Measurements from ENCODE around the gene EXOC3L2. TPM values are rescaled to one million over a fixed set of nuclear protein-coding genes. Genes with fewer than 3 reads are reported as not detected.

EXOC3L2 gene
- polyA plus RNA-seq, 1 of the 3 experiments (the other 2 are of a cell fraction) = 0.02 TPM

DNA sequence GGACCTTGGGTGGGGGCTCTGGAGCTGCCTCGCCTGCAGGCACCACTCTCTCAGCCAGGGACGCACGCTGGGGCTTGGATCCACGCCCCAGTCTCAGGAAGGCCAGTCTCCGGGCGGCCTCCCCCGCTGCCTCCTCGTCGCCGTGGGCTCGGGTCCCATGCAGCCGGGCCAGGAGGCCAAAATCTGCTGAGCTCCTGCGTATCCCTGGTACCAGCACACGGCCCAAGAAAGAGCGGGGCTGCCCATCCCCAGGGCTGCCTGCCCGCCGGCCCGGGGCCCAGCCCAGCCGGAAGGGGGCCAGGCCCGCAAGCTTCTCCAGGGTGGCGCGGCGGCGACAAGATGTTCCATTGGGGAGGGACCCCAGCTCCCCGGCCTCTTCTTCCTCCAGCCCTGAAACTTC is 6.7 kb downstream of the EXOC3L2 start:
- TF ChIP-seq RAD21 (IDR thresholded peaks at IDR 0.05; ENCODE audit: low read length) (no peak), REST (IDR thresholded peaks at IDR 0.05; ENCODE audit: low read depth, low read length) (no peak), JUND (IDR thresholded peaks at IDR 0.05) (no peak), NRF1 (IDR thresholded peaks at IDR 0.05; ENCODE audit: low read depth, low read length) (no peak), FOSL2 (IDR thresholded peaks at IDR 0.05; ENCODE audit: borderline replicate concordance, low read depth) (no peak), GATA2 (CRISPR knock-in tag; IDR thresholded peaks at IDR 0.05) (no peak), TCF12 (IDR thresholded peaks at IDR 0.05) (no peak), FOXM1 (IDR thresholded peaks at IDR 0.05; ENCODE audit: low read depth) (no peak), RFX5 (IDR thresholded peaks at IDR 0.05; ENCODE audit: low read length) (no peak), TAF1 (IDR thresholded peaks at IDR 0.05; ENCODE audit: borderline replicate concordance, low read depth, low read length) (no peak)
- TF ChIP-seq, protein P1, sequence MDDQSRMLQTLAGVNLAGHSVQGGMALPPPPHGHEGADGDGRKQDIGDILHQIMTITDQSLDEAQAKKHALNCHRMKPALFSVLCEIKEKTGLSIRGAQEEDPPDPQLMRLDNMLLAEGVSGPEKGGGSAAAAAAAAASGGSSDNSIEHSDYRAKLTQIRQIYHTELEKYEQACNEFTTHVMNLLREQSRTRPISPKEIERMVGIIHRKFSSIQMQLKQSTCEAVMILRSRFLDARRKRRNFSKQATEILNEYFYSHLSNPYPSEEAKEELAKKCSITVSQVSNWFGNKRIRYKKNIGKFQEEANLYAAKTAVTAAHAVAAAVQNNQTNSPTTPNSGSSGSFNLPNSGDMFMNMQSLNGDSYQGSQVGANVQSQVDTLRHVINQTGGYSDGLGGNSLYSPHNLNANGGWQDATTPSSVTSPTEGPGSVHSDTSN (IDR thresholded peaks at IDR 0.05) = no peak
- POLR2A ChIA-PET = no interaction called here
- peaks cover 48% of the 10 kb centered on the region for H3K27me3 ChIP-seq (ENCODE audit: insufficient read depth)
- H3K9me3 ChIP-seq = no peaks in the 10 kb centered on the region
- no peaks in the 10 kb centered on the region for H3K79me2 ChIP-seq (ENCODE audit: insufficient read depth)
- no peak overlapping the region for H3K27ac ChIP-seq (ENCODE audit: low read depth in 2 of 2, low read length in 1 of 2)
- H3K36me3 ChIP-seq (replicated peaks in 1 of 2; ENCODE audit: control insufficient read depth in 1 of 2, insufficient read depth in 2 of 2, low read length in 1 of 2) = no peaks in the 10 kb centered on the region
- H3F3A ChIP-seq (replicated peaks; ENCODE audit: insufficient read depth) = peaks cover 4% of the 10 kb centered on the region
- no peak overlapping the region for H2AFZ ChIP-seq (ENCODE audit: low read depth)
- no peak overlapping the region for H3K4me2 ChIP-seq
- H4K20me1 ChIP-seq (ENCODE audit: insufficient read depth) = no peaks in the 10 kb centered on the region
- no peaks in the 10 kb centered on the region for H3K9me2 ChIP-seq
- H3K4me1 ChIP-seq (ENCODE audit: control insufficient read depth in 1 of 2, insufficient read depth in 2 of 2, low read depth in 1 of 2, low read length in 1 of 2) = no peaks in the 10 kb centered on the region; a peak in 1 of 4 replicates
- H3K9ac ChIP-seq = no peak overlapping the region
- CTCF ChIA-PET = interaction anchor here (1.1 to 1.8 kb wide), 3 partner anchors 8 to 11 kb away, joined by 3 to 8 read pairs (median 5); no protein-coding TSS in a partner anchor
- WGBS (ENCODE audit: low lambda C conversion rate) = no CpG with 5 or more reads among the region's 25 CpGs
- no peak for DNase-seq
- no peak overlapping the region for H3K4me3 ChIP-seq (ENCODE audit: low read depth in 2 of 2, low read length in 1 of 2)

GRCh38 chr19:45235485-45235884 is 9.7 kb downstream of the EXOC3L2 start:
- ChIA-PET POLR2A (no interaction called here), CTCF (interaction anchor here (1.3 kb wide), 1 partner anchor 176 kb away, joined by 3 read pairs; no protein-coding TSS in a partner anchor)
- no peaks in the 10 kb centered on the region for H4K20me1 ChIP-seq (ENCODE audit: insufficient read depth)
- H3K79me2 ChIP-seq (ENCODE audit: insufficient read depth) = no peaks in the 10 kb centered on the region
- H3K4me1 ChIP-seq (ENCODE audit: control insufficient read depth in 1 of 2, insufficient read depth in 2 of 2, low read depth in 1 of 2, low read length in 1 of 2) = no peaks in the 10 kb centered on the region; a peak in 1 of 4 replicates
- no peak for TF ChIP-seq USF2 (IDR thresholded peaks at IDR 0.05; ENCODE audit: borderline replicate concordance, low read depth, low read length)
- no peak for TF ChIP-seq TCF12 (IDR thresholded peaks at IDR 0.05)
- TF ChIP-seq EP300 (IDR thresholded peaks at IDR 0.05; ENCODE audit: borderline replicate concordance in 1 of 2, low read depth in 1 of 2, low read length in 1 of 2) = no peak
- no peak for TF ChIP-seq RAD21 (IDR thresholded peaks at IDR 0.05; ENCODE audit: low read length)
- no peak for TF ChIP-seq FOSL2 (IDR thresholded peaks at IDR 0.05; ENCODE audit: borderline replicate concordance, low read depth)
- no peak for TF ChIP-seq NFIC (IDR thresholded peaks at IDR 0.05; ENCODE audit: borderline replicate concordance)
- TF ChIP-seq, protein P2, sequence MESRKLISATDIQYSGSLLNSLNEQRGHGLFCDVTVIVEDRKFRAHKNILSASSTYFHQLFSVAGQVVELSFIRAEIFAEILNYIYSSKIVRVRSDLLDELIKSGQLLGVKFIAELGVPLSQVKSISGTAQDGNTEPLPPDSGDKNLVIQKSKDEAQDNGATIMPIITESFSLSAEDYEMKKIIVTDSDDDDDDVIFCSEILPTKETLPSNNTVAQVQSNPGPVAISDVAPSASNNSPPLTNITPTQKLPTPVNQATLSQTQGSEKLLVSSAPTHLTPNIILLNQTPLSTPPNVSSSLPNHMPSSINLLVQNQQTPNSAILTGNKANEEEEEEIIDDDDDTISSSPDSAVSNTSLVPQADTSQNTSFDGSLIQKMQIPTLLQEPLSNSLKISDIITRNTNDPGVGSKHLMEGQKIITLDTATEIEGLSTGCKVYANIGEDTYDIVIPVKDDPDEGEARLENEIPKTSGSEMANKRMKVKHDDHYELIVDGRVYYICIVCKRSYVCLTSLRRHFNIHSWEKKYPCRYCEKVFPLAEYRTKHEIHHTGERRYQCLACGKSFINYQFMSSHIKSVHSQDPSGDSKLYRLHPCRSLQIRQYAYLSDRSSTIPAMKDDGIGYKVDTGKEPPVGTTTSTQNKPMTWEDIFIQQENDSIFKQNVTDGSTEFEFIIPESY (IDR thresholded peaks at IDR 0.05; ENCODE audit: borderline replicate concordance, low read depth) = no peak
- no peak for TF ChIP-seq FOXM1 (IDR thresholded peaks at IDR 0.05; ENCODE audit: low read depth)
- TF ChIP-seq SIN3A (IDR thresholded peaks at IDR 0.05; ENCODE audit: borderline replicate concordance, low read depth, low read length) = no peak
- no peak for TF ChIP-seq MEF2A (IDR thresholded peaks at IDR 0.05; ENCODE audit: borderline replicate concordance, low read depth)
- no peak overlapping the region for H3K27ac ChIP-seq (ENCODE audit: low read depth in 2 of 2, low read length in 1 of 2)
- DNase-seq = peak; percentile 50
- peaks cover 4% of the 10 kb centered on the region for H3F3A ChIP-seq (replicated peaks; ENCODE audit: insufficient read depth)
- H3K4me2 ChIP-seq = no peak overlapping the region
- H3K9me3 ChIP-seq = no peaks in the 10 kb centered on the region
- WGBS (ENCODE audit: low lambda C conversion rate) = 12% methylated on average over 7 of the region's 8 CpGs
- no peak overlapping the region for H2AFZ ChIP-seq (ENCODE audit: low read depth)
- no peaks in the 10 kb centered on the region for H3K36me3 ChIP-seq (replicated peaks in 1 of 2; ENCODE audit: control insufficient read depth in 1 of 2, insufficient read depth in 2 of 2, low read length in 1 of 2)
- H3K9me2 ChIP-seq = no peaks in the 10 kb centered on the region
- peaks cover 51% of the 10 kb centered on the region for H3K27me3 ChIP-seq (ENCODE audit: insufficient read depth)
- H3K9ac ChIP-seq = no peak overlapping the region
- no peak overlapping the region for H3K4me3 ChIP-seq (ENCODE audit: low read depth in 2 of 2, low read length in 1 of 2)
